Measurements from ENCODE around the gene TMEM184B. TPM values are rescaled to one million over a fixed set of nuclear protein-coding genes. Genes with fewer than 3 reads are reported as not detected.

The TMEM184B gene
- total and polyA plus RNA-seq, 10 of the 15 experiments (the other 5 are each of a cell fraction or from before 2014, with no cell fraction given): 0.56 to 22.4 (median 7.9) TPM

GRCh38 chr22:38205261-38206128 is 67.3 kb downstream of the TMEM184B start:
- ATAC-seq (no peak), DNase-seq (ENCODE audit: low read depth, low spot score) (no peak), FAIRE-seq (no peak)
- H3K4me1 ChIP-seq (ENCODE audit: control insufficient read depth, insufficient read depth, low read length): peaks cover 42% of the 10 kb centered on the region
- no peak overlapping the region for H3K9ac ChIP-seq (ENCODE audit: control insufficient read depth, insufficient read depth, low read length)
- no peaks in the 10 kb centered on the region for H3K9me3 ChIP-seq (replicated peaks; ENCODE audit: control insufficient read depth, insufficient read depth, low read length)
- H3K79me2 ChIP-seq (ENCODE audit: control insufficient read depth, insufficient read depth, low read length): peaks cover 2% of the 10 kb centered on the region
- in situ Hi-C loops (cut with MboI): no loop called here
- intact Hi-C loops (cut with micrococcal nuclease; ENCODE audit: unreplicated experiment): loop anchor here (2.0 kb wide), 1 partner anchor 55 kb away; no protein-coding TSS in a partner anchor
- CTCF ChIA-PET: interaction anchor here (0.6 to 3.9 kb wide), 5 partner anchors 9 to 169 kb away, joined by 3 to 23 read pairs (median 3); no protein-coding TSS in a partner anchor
- POLR2A ChIA-PET: interaction anchor here (2.1 to 5.4 kb wide), 2 partner anchors 9 to 26 kb away, joined by 10 to 69 read pairs; partner anchors contain the start of gene PLA2G6
- no peaks in the 10 kb centered on the region for H3K27me3 ChIP-seq (replicated peaks in 1 of 2; ENCODE audit: control insufficient read depth in 2 of 2, insufficient read depth in 2 of 2, low read length in 1 of 2)
- BruUV-seq (replicated peaks): no TSS peak
- no peaks in the 10 kb centered on the region for H4K20me1 ChIP-seq (ENCODE audit: control insufficient read depth, insufficient read depth)
- SMC1A ChIA-PET (ENCODE audit: uncharacterized antibody, unreplicated experiment): interaction anchor here (0.9 to 3.5 kb wide), 5 partner anchors 8 to 106 kb away, joined by 3 to 20 read pairs (median 3); no protein-coding TSS in a partner anchor
- TF ChIP-seq TCF7 (IDR thresholded peaks at IDR 0.05; ENCODE audit: borderline replicate concordance): no peak
- no peak for TF ChIP-seq TCF3 (IDR thresholded peaks at IDR 0.05; ENCODE audit: borderline replicate concordance, insufficient read depth, low read depth, low read length)
- no peak for TF ChIP-seq SMC3 (IDR thresholded peaks at IDR 0.05; ENCODE audit: borderline replicate concordance, low read length)
- 0 out of 2 replicates have a peak, but pooled peaks have one; percentile 14 for TF ChIP-seq SMARCA5 (IDR thresholded peaks at IDR 0.05)
- TF ChIP-seq IKZF2 (IDR thresholded peaks at IDR 0.05): no peak
- 90% methylated on average over 15 of the region's 15 CpGs for WGBS (ENCODE audit: insufficient coverage, insufficient replicate concordance, low lambda C conversion rate, missing lambda C conversion rate)
- H3K36me3 ChIP-seq (ENCODE audit: control insufficient read depth in 2 of 2, insufficient read depth in 2 of 2, low read length in 1 of 2): no peaks in the 10 kb centered on the region
- no peak overlapping the region for H2AFZ ChIP-seq (ENCODE audit: control insufficient read depth, low read depth, low read length)
- RAD21 ChIA-PET (ENCODE audit: unreplicated experiment): interaction anchor here (1.7 kb wide), 1 partner anchor 10 kb away, joined by 4 read pairs; no protein-coding TSS in a partner anchor
- H3K4me2 ChIP-seq (ENCODE audit: control insufficient read depth, insufficient read depth): no peak overlapping the region
- H3K4me3 ChIP-seq: no peak overlapping the region
- H3K27ac ChIP-seq (ENCODE audit: control insufficient read depth, insufficient read depth): no peak overlapping the region

Data from GM12878 (cell line).